SU-DHL-6 (cell line): ENCODE results near the gene TRIM63.

ENCODE experiments used
- H2AFZ ChIP-seq: fragments of 200-600 bp; sonication (generic); 2 replicates; pipeline ENCODE4 v1.6.1; 2014; ENCODE audit warnings: low read depth, mild to moderate bottlenecking, moderate library complexity, mixed read lengths, antibody characterized with exemption, low read length; ENCODE audit not compliant: severe bottlenecking
- H3F3A ChIP-seq: fragments of 200-600 bp; shearing (Covaris generic); 2 replicates; pipeline ENCODE4 v1.6.0; 2016; ENCODE audit warnings: antibody characterized with exemption, mild to moderate bottlenecking; ENCODE audit not compliant: insufficient read depth
- H3K27ac ChIP-seq: fragments of 200-600 bp; sonication (generic); 2 replicates; pipeline ENCODE4 v1.5.1; 2016; ENCODE audit warnings: low read depth, mild to moderate bottlenecking, low read length, moderate library complexity, mixed read lengths
- H3K27me3 ChIP-seq: fragments of 200-600 bp; sonication (generic), shearing (Covaris generic); 2 replicates; pipeline ENCODE4 v1.6.0; 2014; ENCODE audit warnings: mild to moderate bottlenecking, low read length
- H3K36me3 ChIP-seq: fragments of 200-600 bp; sonication (generic); 2 replicates; pipeline ENCODE4 v1.6.1; 2014; ENCODE audit warnings: mild to moderate bottlenecking, low read length, mixed read lengths
- H3K4me2 ChIP-seq: fragments of 300-600, 200-600 bp; shearing (Covaris generic), sonication (generic); 2 replicates; pipeline ENCODE4 v1.6.0; 2014; ENCODE audit warnings: low read length, low read depth, mild to moderate bottlenecking; ENCODE audit not compliant: poor library complexity, severe bottlenecking
- H3K4me3 ChIP-seq: fragments of 200-600 bp; sonication (generic); 2 replicates; pipeline ENCODE4 v1.5.1; 2014; ENCODE audit warnings: antibody characterized with exemption, low read length, mild to moderate bottlenecking, mixed read lengths; ENCODE audit not compliant: insufficient read depth, poor library complexity, severe bottlenecking
- H3K79me2 ChIP-seq: fragments of 200-600 bp; sonication (generic); 2 replicates; pipeline ENCODE4 v1.6.1; 2014; ENCODE audit warnings: mild to moderate bottlenecking, low read length, moderate library complexity; ENCODE audit not compliant: insufficient read depth
- H3K9ac ChIP-seq: fragments of 200-600 bp; sonication (generic); 2 replicates; pipeline ENCODE4 v1.7.0; 2014; ENCODE audit warnings: mild to moderate bottlenecking, low read length
- H3K9me2 ChIP-seq: fragments of 200-600 bp; sonication (generic); replicated peaks from 2 replicates; pipeline ENCODE4 v1.6.1; 2014; ENCODE audit warnings: low read length; ENCODE audit not compliant: insufficient read depth
- H3K9me3 ChIP-seq: fragments of 200-600 bp; sonication (generic); 2 replicates; pipeline ENCODE4 v1.6.1; 2014; ENCODE audit warnings: low read length, mixed read lengths; ENCODE audit not compliant: insufficient read depth
- H4K20me1 ChIP-seq: fragments of 200-600 bp; sonication (generic); 2 replicates; pipeline ENCODE4 v1.6.1; 2014; ENCODE audit warnings: low read depth, mild to moderate bottlenecking, antibody characterized with exemption, low read length, moderate library complexity, mixed read lengths
- CTCF ChIP-seq: fragments of 200-600 bp; sonication (generic); IDR thresholded peaks from one replicate; pipeline ENCODE4 v1.5.1; 2017; ENCODE audit warnings: antibody characterized with exemption, mild to moderate bottlenecking, low read length, moderate library complexity; ENCODE audit not compliant: insufficient read depth, poor library complexity, severe bottlenecking
- EZH2phosphoT487 ChIP-seq: fragments of 200-600 bp; sonication (generic), shearing (Covaris generic); conservative IDR thresholded peaks from 2 replicates; pipeline ENCODE4 v1.6.1; 2018; ENCODE audit warnings: mild to moderate bottlenecking, antibody characterized with exemption, low read length, moderate library complexity, mixed read lengths

The TRIM63 gene

GRCh38 chr1:26049531-26050247 lies 17.7 kb downstream of the TRIM63 start:
- Histone ChIP-seq H3K27me3 (no peaks in the 10 kb centered on the region), H3K36me3 (no peaks in the 10 kb centered on the region), H2AFZ (no peak overlapping the region), H3K79me2 (no peaks in the 10 kb centered on the region), H3K4me2 (no peak overlapping the region), H4K20me1 (no peaks in the 10 kb centered on the region), H3K9ac (no peak overlapping the region), H3K27ac (no peak overlapping the region), H3K9me2 (no peaks in the 10 kb centered on the region), H3K9me3 (no peaks in the 10 kb centered on the region), H3K4me3 (no peak overlapping the region), H3F3A (no peaks in the 10 kb centered on the region)
- TF ChIP-seq CTCF (no peak), EZH2phosphoT487 (no peak)

DNA sequence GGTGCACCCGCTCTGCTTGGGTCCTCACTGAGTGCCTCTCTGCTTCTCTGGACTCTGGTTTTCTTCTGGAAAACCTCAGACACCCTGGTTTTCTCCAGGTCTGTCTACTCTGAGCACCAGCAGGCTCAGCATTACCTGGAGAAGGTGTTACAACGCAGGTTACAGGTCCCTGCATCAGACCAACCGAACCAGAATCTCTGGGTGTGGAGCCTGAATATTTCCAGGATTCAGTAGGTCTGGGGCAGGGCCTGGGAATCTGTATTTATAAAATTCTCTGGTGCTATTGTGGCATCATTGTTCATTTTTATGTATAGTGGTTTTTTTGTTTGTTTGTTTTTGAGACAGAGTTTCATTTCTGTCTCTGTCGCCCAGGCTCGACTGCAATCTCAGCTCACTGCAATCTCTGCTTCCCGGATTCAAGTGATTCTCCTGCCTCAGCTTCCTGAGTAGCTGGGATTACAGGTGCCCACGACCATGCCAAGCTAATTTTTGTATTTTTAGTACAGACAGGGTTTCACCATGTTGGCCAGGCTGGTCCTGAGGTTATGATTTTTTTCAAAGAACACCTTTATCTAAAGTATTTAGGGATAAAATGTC lies 20.1 kb downstream of the TRIM63 start:
- H3K4me3 ChIP-seq, result no peak overlapping the region
- H2AFZ ChIP-seq, result no peak overlapping the region
- H3F3A ChIP-seq, result no peaks in the 10 kb centered on the region
- H3K4me2 ChIP-seq, result no peak overlapping the region
- H3K9ac ChIP-seq, result no peak overlapping the region
- no peak for TF ChIP-seq CTCF
- TF ChIP-seq EZH2phosphoT487, result no peak
- H4K20me1 ChIP-seq, result no peaks in the 10 kb centered on the region
- no peaks in the 10 kb centered on the region for H3K79me2 ChIP-seq
- H3K9me2 ChIP-seq, result no peaks in the 10 kb centered on the region
- H3K27me3 ChIP-seq, result no peaks in the 10 kb centered on the region
- H3K36me3 ChIP-seq, result no peaks in the 10 kb centered on the region
- H3K9me3 ChIP-seq, result no peaks in the 10 kb centered on the region
- H3K27ac ChIP-seq, result no peak overlapping the region

DNA sequence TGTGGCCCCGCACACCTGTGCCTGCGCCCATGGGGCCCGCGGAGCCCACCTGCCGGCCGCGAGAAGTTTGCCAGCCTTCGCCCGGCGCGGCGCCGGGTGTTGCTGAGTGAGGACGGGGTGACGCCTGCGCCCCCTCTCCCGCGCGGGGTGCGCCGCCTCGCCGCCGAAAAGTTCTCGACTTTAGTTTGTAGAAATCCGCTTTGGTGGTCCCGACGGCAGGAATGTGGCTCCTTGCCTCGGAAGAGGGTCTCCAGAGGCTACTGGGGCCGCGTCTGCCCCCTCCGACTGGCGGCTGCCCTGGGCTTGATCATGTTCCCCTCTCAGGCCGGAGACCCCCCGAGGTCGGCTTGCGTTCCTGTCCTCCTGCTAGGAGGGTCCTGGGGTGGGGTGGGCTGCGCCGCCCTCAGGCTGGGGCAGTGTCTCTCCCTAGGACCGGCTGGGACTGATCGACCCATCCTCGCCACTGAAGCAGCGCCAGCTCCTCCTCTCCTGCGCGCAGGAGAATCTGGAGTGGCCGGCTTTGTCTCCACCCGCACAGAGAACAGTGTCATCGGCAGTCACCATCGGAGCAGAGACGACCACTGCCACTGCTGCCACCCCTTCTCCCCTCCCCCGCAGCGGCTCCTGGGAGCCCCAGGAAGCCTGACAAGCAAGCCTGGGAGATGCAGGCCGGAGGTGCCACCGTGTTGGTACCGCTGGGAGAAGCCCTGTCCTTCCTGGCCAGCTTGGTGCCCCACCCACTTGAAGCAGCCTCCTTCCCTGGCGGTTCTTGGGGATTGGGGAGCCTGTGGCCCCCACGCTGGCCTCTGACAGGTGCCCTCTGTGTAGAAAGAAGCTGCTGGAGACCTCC lies 21.0 kb downstream of the TRIM63 start:
- no peaks in the 10 kb centered on the region for H3K9me3 ChIP-seq
- H4K20me1 ChIP-seq, result no peaks in the 10 kb centered on the region
- no peak overlapping the region for H3K4me2 ChIP-seq
- no peak overlapping the region for H2AFZ ChIP-seq
- H3K27me3 ChIP-seq, result no peaks in the 10 kb centered on the region
- TF ChIP-seq CTCF (no peak), EZH2phosphoT487 (no peak)
- H3F3A ChIP-seq, result no peaks in the 10 kb centered on the region
- H3K79me2 ChIP-seq, result no peaks in the 10 kb centered on the region
- no peak overlapping the region for H3K4me3 ChIP-seq
- H3K36me3 ChIP-seq, result no peaks in the 10 kb centered on the region
- no peak overlapping the region for H3K27ac ChIP-seq
- no peak overlapping the region for H3K9ac ChIP-seq
- H3K9me2 ChIP-seq, result no peaks in the 10 kb centered on the region
